Measurements from ENCODE around the gene TCF4.

Gene TCF4

GRCh38 chr18:55427951-55428350 is 160.0 kb downstream of the TCF4 start:
- Histone ChIP-seq H3K4me1 (ENCODE audit: insufficient read depth, low read length, poor library complexity, severe bottlenecking) (no peaks in the 10 kb centered on the region), H3K9me2 (replicated peaks; ENCODE audit: low read depth, low read length) (no peaks in the 10 kb centered on the region), H3K4me3 (ENCODE audit: low read length, poor library complexity, severe bottlenecking) (no peak overlapping the region), H4K20me1 (ENCODE audit: insufficient read depth, low read length, poor library complexity, severe bottlenecking) (no peaks in the 10 kb centered on the region), H3K4me2 (ENCODE audit: low read depth, low read length, poor library complexity, severe bottlenecking) (no peak overlapping the region), H3K36me3 (ENCODE audit: insufficient read depth, low read length) (no peaks in the 10 kb centered on the region), H2AFZ (ENCODE audit: low read length) (no peak overlapping the region), H3F3A (ENCODE audit: low read depth) (no peaks in the 10 kb centered on the region), H3K79me2 (ENCODE audit: insufficient read depth, low read length) (no peaks in the 10 kb centered on the region), H3K27me3 (ENCODE audit: insufficient read depth, low read length, poor library complexity, severe bottlenecking) (no peaks in the 10 kb centered on the region), H3K9me3 (ENCODE audit: insufficient read depth, low read depth, low read length) (no peaks in the 10 kb centered on the region), H3K9ac (ENCODE audit: low read depth, low read length, poor library complexity, severe bottlenecking) (no peak overlapping the region)
- no peak for TF ChIP-seq CTCF (conservative IDR thresholded peaks at IDR 0.05; ENCODE audit: low read length)
- no peak for TF ChIP-seq EZH2phosphoT487 (IDR thresholded peaks at IDR 0.05; ENCODE audit: borderline replicate concordance)

GRCh38 chr18:55425698-55426097 is 162.3 kb downstream of the TCF4 start:
- Histone ChIP-seq H3F3A (ENCODE audit: low read depth) (no peaks in the 10 kb centered on the region), H3K9me3 (ENCODE audit: insufficient read depth, low read depth, low read length) (no peaks in the 10 kb centered on the region), H3K9ac (ENCODE audit: low read depth, low read length, poor library complexity, severe bottlenecking) (no peak overlapping the region), H3K79me2 (ENCODE audit: insufficient read depth, low read length) (no peaks in the 10 kb centered on the region), H3K4me1 (ENCODE audit: insufficient read depth, low read length, poor library complexity, severe bottlenecking) (no peaks in the 10 kb centered on the region), H3K4me2 (ENCODE audit: low read depth, low read length, poor library complexity, severe bottlenecking) (no peak overlapping the region), H3K9me2 (replicated peaks; ENCODE audit: low read depth, low read length) (no peaks in the 10 kb centered on the region), H3K36me3 (ENCODE audit: insufficient read depth, low read length) (no peaks in the 10 kb centered on the region), H2AFZ (ENCODE audit: low read length) (no peak overlapping the region), H4K20me1 (ENCODE audit: insufficient read depth, low read length, poor library complexity, severe bottlenecking) (no peaks in the 10 kb centered on the region), H3K4me3 (ENCODE audit: low read length, poor library complexity, severe bottlenecking) (no peak overlapping the region), H3K27me3 (ENCODE audit: insufficient read depth, low read length, poor library complexity, severe bottlenecking) (no peaks in the 10 kb centered on the region)
- TF ChIP-seq EZH2phosphoT487 (IDR thresholded peaks at IDR 0.05; ENCODE audit: borderline replicate concordance): no peak
- no peak for TF ChIP-seq CTCF (conservative IDR thresholded peaks at IDR 0.05; ENCODE audit: low read length)

GRCh38 chr18:55422456-55423180 is 165.4 kb downstream of the TCF4 start:
- Histone ChIP-seq H2AFZ (ENCODE audit: low read length) (no peak overlapping the region), H3K4me3 (ENCODE audit: low read length, poor library complexity, severe bottlenecking) (no peak overlapping the region), H3K36me3 (ENCODE audit: insufficient read depth, low read length) (no peaks in the 10 kb centered on the region), H3K79me2 (ENCODE audit: insufficient read depth, low read length) (no peaks in the 10 kb centered on the region), H3K27me3 (ENCODE audit: insufficient read depth, low read length, poor library complexity, severe bottlenecking) (no peaks in the 10 kb centered on the region), H3K9me2 (replicated peaks; ENCODE audit: low read depth, low read length) (no peaks in the 10 kb centered on the region), H3K4me2 (ENCODE audit: low read depth, low read length, poor library complexity, severe bottlenecking) (no peak overlapping the region), H3K9me3 (ENCODE audit: insufficient read depth, low read depth, low read length) (no peaks in the 10 kb centered on the region), H3F3A (ENCODE audit: low read depth) (no peaks in the 10 kb centered on the region), H3K9ac (ENCODE audit: low read depth, low read length, poor library complexity, severe bottlenecking) (no peak overlapping the region), H3K4me1 (ENCODE audit: insufficient read depth, low read length, poor library complexity, severe bottlenecking) (peaks cover 3% of the 10 kb centered on the region), H4K20me1 (ENCODE audit: insufficient read depth, low read length, poor library complexity, severe bottlenecking) (no peaks in the 10 kb centered on the region)
- no peak for TF ChIP-seq EZH2phosphoT487 (IDR thresholded peaks at IDR 0.05; ENCODE audit: borderline replicate concordance)

Data from Loucy (cell line).